Epithelial cell of proximal tubule (primary cell): ENCODE results near the gene UBE2E1. TPM values are rescaled to one million over a fixed set of nuclear protein-coding genes. Genes with fewer than 3 reads are reported as not detected.
A peak's percentile ranks its signal among the peaks of the same experiment; 100 is the strongest.

Source experiments
- DNase-seq: peaks from one replicate; pipeline ENCODE4 v3.0.0-alpha.2; 2011; ENCODE audit warnings: low read depth
- H3K4me3 ChIP-seq: 2 replicates; pipeline ENCODE4 v1.5.1; 2011; ENCODE audit warnings: low read depth, mild to moderate bottlenecking, low read length
- total RNA-seq: library from RNA; depleted of rRNA; stranded (reverse); fragments of >200 nt; gene quantifications from 2 replicates; pipeline ENCODE4 v1.2.3, GENCODE V29; 2015
- TF ChIP-seq, protein P1 (sequence below): conservative IDR thresholded peaks from 2 replicates; pipeline ENCODE4 v1.5.1; 2012; ENCODE audit warnings: low read depth, mild to moderate bottlenecking, low read length

Gene UBE2E1
- total RNA-seq, 1 donor from 2014 or later = 76.7 TPM

DNA sequence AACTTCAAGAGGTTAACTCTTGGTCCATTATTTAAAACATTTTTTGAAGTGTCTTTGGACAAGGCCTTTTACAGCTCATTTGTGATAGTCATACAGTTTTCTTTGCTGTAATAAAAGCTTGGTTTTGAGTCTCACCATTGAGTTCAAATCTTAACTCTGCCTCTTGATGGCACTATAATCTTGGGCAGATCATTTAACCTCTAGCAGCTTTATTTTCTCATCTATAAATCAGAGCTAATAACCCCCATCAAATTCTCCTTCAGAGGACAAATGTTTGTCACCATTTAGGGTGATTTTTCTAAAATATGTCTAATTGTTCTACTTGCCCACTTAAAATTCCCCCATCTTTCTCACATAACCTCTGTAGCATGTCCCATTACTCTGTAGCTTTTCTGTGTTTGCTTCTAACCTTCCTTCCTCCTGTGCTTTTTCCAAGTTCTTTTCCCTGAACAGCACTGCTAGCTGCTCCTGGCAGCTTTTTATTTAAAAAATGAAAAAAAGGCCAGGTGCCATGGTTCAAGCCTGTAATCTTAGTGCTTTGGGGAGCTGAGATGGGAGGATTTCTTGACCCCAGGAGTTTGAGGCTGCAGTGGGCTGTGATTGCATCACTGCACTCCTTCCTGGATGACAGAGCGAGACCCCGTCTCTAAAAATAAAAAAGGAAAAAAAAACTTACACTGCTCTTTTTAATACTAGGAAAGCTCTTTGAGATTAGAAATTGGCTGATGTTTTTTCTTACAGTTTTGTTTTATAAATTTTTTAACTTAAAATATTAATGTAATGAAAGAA is 28.5 kb downstream of the UBE2E1 start:
- no peak overlapping the region for H3K4me3 ChIP-seq
- TF ChIP-seq, protein P1, sequence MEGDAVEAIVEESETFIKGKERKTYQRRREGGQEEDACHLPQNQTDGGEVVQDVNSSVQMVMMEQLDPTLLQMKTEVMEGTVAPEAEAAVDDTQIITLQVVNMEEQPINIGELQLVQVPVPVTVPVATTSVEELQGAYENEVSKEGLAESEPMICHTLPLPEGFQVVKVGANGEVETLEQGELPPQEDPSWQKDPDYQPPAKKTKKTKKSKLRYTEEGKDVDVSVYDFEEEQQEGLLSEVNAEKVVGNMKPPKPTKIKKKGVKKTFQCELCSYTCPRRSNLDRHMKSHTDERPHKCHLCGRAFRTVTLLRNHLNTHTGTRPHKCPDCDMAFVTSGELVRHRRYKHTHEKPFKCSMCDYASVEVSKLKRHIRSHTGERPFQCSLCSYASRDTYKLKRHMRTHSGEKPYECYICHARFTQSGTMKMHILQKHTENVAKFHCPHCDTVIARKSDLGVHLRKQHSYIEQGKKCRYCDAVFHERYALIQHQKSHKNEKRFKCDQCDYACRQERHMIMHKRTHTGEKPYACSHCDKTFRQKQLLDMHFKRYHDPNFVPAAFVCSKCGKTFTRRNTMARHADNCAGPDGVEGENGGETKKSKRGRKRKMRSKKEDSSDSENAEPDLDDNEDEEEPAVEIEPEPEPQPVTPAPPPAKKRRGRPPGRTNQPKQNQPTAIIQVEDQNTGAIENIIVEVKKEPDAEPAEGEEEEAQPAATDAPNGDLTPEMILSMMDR = peak; percentile 40
- DNase-seq = no peak

DNA sequence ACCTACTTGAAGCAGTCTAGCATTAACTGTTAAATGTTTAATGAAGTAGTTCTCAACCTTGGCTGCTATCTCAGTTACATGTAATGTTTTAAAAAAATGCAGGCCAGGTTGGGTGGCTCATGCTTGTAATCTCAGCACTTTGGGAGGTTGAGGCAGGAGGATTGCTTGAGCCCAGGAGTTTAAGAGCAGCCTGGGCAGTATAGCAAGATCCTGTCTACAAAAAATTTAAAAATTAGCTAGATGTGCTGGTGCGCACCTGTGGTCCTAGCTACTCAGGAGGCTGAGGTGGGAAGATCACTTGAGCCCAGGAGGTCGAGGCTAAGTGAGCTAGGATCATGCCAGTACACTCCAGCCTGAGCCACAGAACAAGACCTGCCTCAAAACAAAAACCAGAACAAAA is 29.3 kb downstream of the UBE2E1 start:
- TF ChIP-seq, protein P1 = no peak
- no peak overlapping the region for H3K4me3 ChIP-seq
- DNase-seq = no peak

DNA sequence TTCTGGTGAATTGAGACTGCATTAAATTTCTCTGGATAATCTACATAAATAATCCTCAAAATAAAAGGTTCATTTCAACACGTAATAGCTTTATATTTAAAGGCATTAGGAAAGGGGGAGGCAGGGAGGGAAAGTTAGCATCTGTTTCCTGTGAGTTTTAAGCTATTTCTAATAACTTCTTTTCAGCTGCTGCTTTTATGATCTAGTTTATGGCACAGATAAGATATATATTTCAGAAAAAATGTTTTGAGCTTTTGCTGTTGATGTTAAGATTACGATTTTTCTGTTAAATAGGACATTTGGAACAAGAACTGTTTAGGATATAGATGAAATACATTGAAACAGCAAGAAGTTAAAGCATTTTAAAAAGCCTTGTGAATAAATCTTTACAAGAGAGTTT is 30.0 kb downstream of the UBE2E1 start:
- H3K4me3 ChIP-seq = no peak overlapping the region
- no peak for DNase-seq
- TF ChIP-seq, protein P1 = no peak

DNA sequence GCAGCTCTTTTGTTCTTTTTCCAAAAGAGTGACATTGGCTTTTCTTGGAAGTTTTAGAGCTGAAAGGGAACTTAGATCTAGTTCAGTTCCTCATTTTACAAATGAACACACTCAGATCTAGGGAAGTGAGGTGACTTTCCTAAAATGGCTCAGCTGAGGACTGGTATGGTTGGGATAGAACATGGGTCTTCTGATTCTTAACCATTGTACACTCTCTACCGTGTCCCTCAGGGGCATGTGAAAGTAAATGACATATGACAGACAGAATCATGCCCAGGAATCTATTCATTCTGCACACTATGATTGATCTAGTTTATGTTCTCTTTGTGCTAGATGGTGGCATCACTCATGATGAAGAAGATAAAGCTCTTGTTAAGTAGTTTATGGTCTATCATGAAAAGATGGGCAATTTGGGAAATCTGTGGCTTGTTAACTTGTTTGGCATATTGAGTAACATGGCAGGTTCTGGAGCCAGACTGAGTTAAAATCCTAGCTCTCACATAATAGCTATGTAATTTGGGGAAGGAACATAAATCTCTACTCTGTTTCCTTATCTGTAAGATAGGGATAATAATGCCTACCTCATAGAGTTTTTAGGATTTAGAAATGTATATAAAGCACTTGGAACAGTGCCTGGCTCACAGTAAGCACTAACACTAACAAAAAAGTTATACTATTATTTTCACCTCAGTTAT is 30.9 kb downstream of the UBE2E1 start:
- DNase-seq = no peak
- H3K4me3 ChIP-seq = no peak overlapping the region
- TF ChIP-seq, protein P1 = no peak

DNA sequence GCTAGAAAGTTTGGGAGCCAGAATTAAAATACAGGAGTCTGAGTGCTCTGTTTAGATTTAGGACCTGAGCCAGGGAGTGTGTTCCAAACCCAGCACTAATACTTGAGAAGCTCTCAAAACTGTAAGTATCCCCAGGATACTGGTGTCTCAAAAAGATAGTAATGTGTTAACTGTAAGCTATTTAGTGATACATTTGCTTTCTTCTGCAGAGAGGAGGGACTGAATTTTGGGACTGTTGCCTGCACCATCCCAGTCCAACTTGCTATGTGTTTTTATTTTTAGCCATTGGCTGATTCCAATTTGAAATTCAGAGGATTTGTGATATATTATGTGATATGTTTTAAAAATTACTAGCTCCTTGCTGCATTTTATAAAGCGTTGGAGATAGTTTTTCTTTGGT is 31.5 kb downstream of the UBE2E1 start:
- no peak overlapping the region for H3K4me3 ChIP-seq
- TF ChIP-seq, protein P1 = no peak
- DNase-seq = no peak

DNA sequence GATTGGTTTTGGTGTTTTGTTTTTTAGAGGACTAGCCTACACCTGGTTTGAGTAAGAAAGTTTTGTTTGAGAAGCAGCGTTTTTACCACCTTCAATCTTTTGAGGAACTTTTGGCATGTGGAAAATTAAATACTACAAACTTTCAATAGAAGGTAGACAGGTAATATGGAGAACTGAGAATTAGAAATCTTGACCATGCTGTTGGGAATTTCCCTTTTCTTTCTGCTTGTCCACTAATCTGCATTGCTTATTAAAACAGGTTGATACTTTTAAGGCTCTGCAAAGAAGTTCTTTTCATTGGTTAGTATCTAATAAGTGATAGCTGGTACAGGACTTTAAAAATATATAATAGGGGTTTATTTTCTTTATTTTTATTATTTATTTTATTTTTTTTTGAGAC is 31.9 kb downstream of the UBE2E1 start:
- no peak for DNase-seq
- TF ChIP-seq, protein P1 = no peak
- H3K4me3 ChIP-seq = no peak overlapping the region
